GM19328 (cell line): Measurements from ENCODE around the gene PCCA.
"Not testable (repeated sequence)": the region's sequence is repeated elsewhere in the genome, so short reads cannot be mapped to it uniquely, and the experiment has no call there.

Source experiments
- ATAC-seq: cut with Tn5 transposase; IDR thresholded peaks from one replicate; pipeline ENCODE4 v1.9.1; 2021; ENCODE audit warnings: mild to moderate bottlenecking, moderate library complexity; ENCODE audit not compliant: unreplicated experiment

PCCA gene

GRCh38 chr13:100131863-100132574 lies 43.1 kb downstream of the PCCA start:
- no peak for ATAC-seq

- no peak for ATAC-seq
These were observed 50.1 kb downstream of the PCCA start for GRCh38 chr13:100138859-100139491.

- ATAC-seq = no peak
These were observed 50.9 kb downstream of the PCCA start for GRCh38 chr13:100139817-100140216.

- ATAC-seq = no peak
These were observed 51.5 kb downstream of the PCCA start for GRCh38 chr13:100140441-100140840.

- ATAC-seq = not testable (repeated sequence)
These were observed 52.6 kb downstream of the PCCA start for GRCh38 chr13:100141461-100141961.

- ATAC-seq = no peak
These were observed 57.6 kb downstream of the PCCA start for GRCh38 chr13:100146534-100146933.

GRCh38 chr13:100147825-100148224 lies 58.9 kb downstream of the PCCA start:
- ATAC-seq = no peak

GRCh38 chr13:100148422-100148821 lies 59.5 kb downstream of the PCCA start:
- ATAC-seq = no peak

GRCh38 chr13:100149389-100149788 lies 60.5 kb downstream of the PCCA start:
- ATAC-seq = no peak

- not testable (repeated sequence) for ATAC-seq
These were observed 61.8 kb downstream of the PCCA start for GRCh38 chr13:100150711-100151110.

GRCh38 chr13:100154842-100155416 lies 66.0 kb downstream of the PCCA start:
- ATAC-seq = no peak

GRCh38 chr13:100156788-100157187 lies 67.9 kb downstream of the PCCA start:
- no peak for ATAC-seq

- ATAC-seq = no peak
These were observed 69.7 kb downstream of the PCCA start for GRCh38 chr13:100158569-100158968.

- ATAC-seq = no peak
These were observed 70.7 kb downstream of the PCCA start for GRCh38 chr13:100159584-100159983.

GRCh38 chr13:100160450-100160849 lies 71.6 kb downstream of the PCCA start:
- no peak for ATAC-seq

- no peak for ATAC-seq
These were observed 74.5 kb downstream of the PCCA start for GRCh38 chr13:100163375-100163774.

- no peak for ATAC-seq
These were observed 84.3 kb downstream of the PCCA start for GRCh38 chr13:100173203-100173602.

GRCh38 chr13:100174455-100174854 lies 85.6 kb downstream of the PCCA start:
- not testable (repeated sequence) for ATAC-seq

GRCh38 chr13:100175078-100175802 lies 86.3 kb downstream of the PCCA start:
- ATAC-seq = no peak

- ATAC-seq = no peak
These were observed 86.9 kb downstream of the PCCA start for GRCh38 chr13:100175803-100176182.

GRCh38 chr13:100176801-100177400 lies 88.0 kb downstream of the PCCA start:
- no peak for ATAC-seq
